Measurements from ENCODE around the gene VWA7. TPM values are rescaled to one million over a fixed set of nuclear protein-coding genes. Genes with fewer than 3 reads are reported as not detected.

Gene VWA7
- polyA plus RNA-seq, 2 of the 4 experiments (the other 2 are of a cell fraction) = 1.1 TPM

GRCh38 chr6:31779908-31780307 lies 2.8 kb upstream of the VWA7 start:
- no peak for ATAC-seq
- TF ChIP-seq GATA3 (IDR thresholded peaks at IDR 0.05; ENCODE audit: borderline replicate concordance) (no peak), HOXB13 (CRISPR knock-in tag; IDR thresholded peaks at IDR 0.05; ENCODE audit: low read depth) (no peak), ZC3H11A (IDR thresholded peaks at IDR 0.05) (no peak), KDM5A (IDR thresholded peaks at IDR 0.05) (no peak), POLR2AphosphoS2 (conservative IDR thresholded peaks at IDR 0.05; ENCODE audit: low read length) (no peak), HOXB5 (CRISPR knock-in tag; IDR thresholded peaks at IDR 0.05) (no peak), CHD2 (IDR thresholded peaks at IDR 0.05; ENCODE audit: low read length, partially characterized antibody) (no peak), JUNB (IDR thresholded peaks at IDR 0.05) (no peak), KDM1A (IDR thresholded peaks at IDR 0.05; ENCODE audit: low read depth) (no peak), NFE2L2 (conservative IDR thresholded peaks at IDR 0.05; ENCODE audit: low read length) (no peak), HDAC2 (IDR thresholded peaks at IDR 0.05) (no peak), RARB (CRISPR knock-in tag; IDR thresholded peaks at IDR 0.05) (no peak), FOXS1 (CRISPR knock-in tag; IDR thresholded peaks at IDR 0.05) (no peak), HEYL (CRISPR knock-in tag; IDR thresholded peaks at IDR 0.05) (no peak), HES2 (IDR thresholded peaks at IDR 0.05) (no peak), ESRRA (IDR thresholded peaks at IDR 0.05; ENCODE audit: borderline replicate concordance, low read length) (no peak), PHF8 (IDR thresholded peaks at IDR 0.05; ENCODE audit: borderline replicate concordance, low read depth) (no peak), NPAS2 (CRISPR knock-in tag; IDR thresholded peaks at IDR 0.05; ENCODE audit: borderline replicate concordance) (no peak)
- Histone ChIP-seq H3K27ac (no peak overlapping the region), H3K4me3 (no peak overlapping the region), H3K9me3 (no peaks in the 10 kb centered on the region), H3K4me2 (no peak overlapping the region), H3K4me1 (peaks cover 31% of the 10 kb centered on the region)
- ChIA-PET CTCF (interaction anchor here (0.5 to 3.6 kb wide), 7 partner anchors 8 to 117 kb away, joined by 3 to 17 read pairs (median 5); partner anchors contain the start of gene VARS1), POLR2A (no interaction called here)
- 100% methylated on average over 1 of the region's 10 CpGs for WGBS (ENCODE audit: missing lambda C conversion rate)
- FAIRE-seq = no peak
- no peak for DNase-seq (ENCODE audit: low read depth in 1 of 2, low spot score in 1 of 2)

- 91% methylated on average over 15 of the region's 43 CpGs for WGBS (ENCODE audit: missing lambda C conversion rate)
- Histone ChIP-seq H3K4me2 (no peak overlapping the region), H3K4me1 (peaks cover 32% of the 10 kb centered on the region), H3K27ac (no peak overlapping the region), H3K9me3 (no peaks in the 10 kb centered on the region), H3K4me3 (no peak overlapping the region)
- TF ChIP-seq FOSB (CRISPR knock-in tag; IDR thresholded peaks at IDR 0.05) = no peak
- TF ChIP-seq EP300 (IDR thresholded peaks at IDR 0.05) = no peak
- no peak for ATAC-seq
- CTCF ChIA-PET = interaction anchor here (0.5 to 3.6 kb wide), 9 partner anchors 9 to 117 kb away, joined by 3 to 17 read pairs (median 4); partner anchors contain the start of genes LY6G5C and VARS1
- POLR2A ChIA-PET = interaction anchor here (0.5 to 1.0 kb wide), 2 partner anchors 48 to 120 kb away, joined by 4 to 6 read pairs; partner anchors contain the start of gene HSPA1B
- no peak for DNase-seq (ENCODE audit: low read depth in 1 of 2, low spot score in 1 of 2)
- no peak for FAIRE-seq
These were observed 2.1 kb upstream of the VWA7 start for GRCh38 chr6:31778999-31779885.

GRCh38 chr6:31778193-31778592 lies 1.1 kb upstream of the VWA7 start:
- peak overlapping the region; percentile 70 to 86; a peak in 4 of 6 replicates for H3K27ac ChIP-seq
- FAIRE-seq (no peak), ATAC-seq (no peak), DNase-seq (ENCODE audit: low read depth in 1 of 2, low spot score in 1 of 2) (no peak)
- no peak overlapping the region for H3K4me2 ChIP-seq
- CTCF ChIA-PET = interaction anchor here (0.7 to 1.7 kb wide), 7 partner anchors 9 to 97 kb away, joined by 3 to 5 read pairs (median 4); partner anchors contain the start of genes LY6G5C and VARS1
- 93% methylated on average over 5 of the region's 5 CpGs for WGBS (ENCODE audit: missing lambda C conversion rate)
- peaks cover 32% of the 10 kb centered on the region for H3K4me1 ChIP-seq
- H3K9me3 ChIP-seq = no peaks in the 10 kb centered on the region
- POLR2A ChIA-PET = interaction anchor here (0.9 to 1.0 kb wide), 2 partner anchors 42 to 49 kb away, joined by 3 to 4 read pairs; partner anchors contain the start of genes CLIC1 and HSPA1B
- H3K4me3 ChIP-seq = no peak overlapping the region
- no peak for TF ChIP-seq PHF8 (IDR thresholded peaks at IDR 0.05; ENCODE audit: borderline replicate concordance, low read depth)
- TF ChIP-seq BHLHE40 (IDR thresholded peaks at IDR 0.05; ENCODE audit: low read depth, low read length) = no peak
- no peak for TF ChIP-seq NR3C1 (IDR thresholded peaks at IDR 0.05)
- no peak for TF ChIP-seq CBX8 (IDR thresholded peaks at IDR 0.05)
- TF ChIP-seq MAFK (IDR thresholded peaks at IDR 0.05; ENCODE audit: partially characterized antibody) = no peak
- TF ChIP-seq E2F6 (IDR thresholded peaks at IDR 0.05; ENCODE audit: borderline replicate concordance, low read depth) = no peak
- no peak for TF ChIP-seq JUN (IDR thresholded peaks at IDR 0.05)
- no peak for TF ChIP-seq ESRRA (IDR thresholded peaks at IDR 0.05; ENCODE audit: borderline replicate concordance, low read length)
- TF ChIP-seq CTCF (IDR thresholded peaks at IDR 0.05) = no peak
- TF ChIP-seq MYC (IDR thresholded peaks at IDR 0.05; ENCODE audit: borderline replicate concordance, low read length) = no peak
- no peak for TF ChIP-seq USF2 (IDR thresholded peaks at IDR 0.05)
- TF ChIP-seq HOXA7 (CRISPR knock-in tag; IDR thresholded peaks at IDR 0.05) = no peak
- TF ChIP-seq NPAS2 (CRISPR knock-in tag; IDR thresholded peaks at IDR 0.05; ENCODE audit: borderline replicate concordance) = no peak
- TF ChIP-seq ZNF302 (CRISPR knock-in tag; IDR thresholded peaks at IDR 0.05) = no peak
- TF ChIP-seq JUNB (IDR thresholded peaks at IDR 0.05) = no peak
- TF ChIP-seq SREBF2 (IDR thresholded peaks at IDR 0.05) = no peak
- no peak for TF ChIP-seq MAZ (IDR thresholded peaks at IDR 0.05; ENCODE audit: borderline replicate concordance, low read depth, low read length)
